HG03575 (cell line): ENCODE measurements around the gene AIF1L.
"Not testable (repeated sequence)": the region's sequence is repeated elsewhere in the genome, so short reads cannot be mapped to it uniquely, and the experiment has no call there.

Experiments
- ATAC-seq: cut with Tn5 transposase; IDR thresholded peaks from one replicate; pipeline ENCODE4 v1.9.1; 2021; ENCODE audit not compliant: unreplicated experiment, insufficient number of reproducible peaks, low FRiP score; ENCODE audit errors: extremely low read depth

The AIF1L gene

DNA sequence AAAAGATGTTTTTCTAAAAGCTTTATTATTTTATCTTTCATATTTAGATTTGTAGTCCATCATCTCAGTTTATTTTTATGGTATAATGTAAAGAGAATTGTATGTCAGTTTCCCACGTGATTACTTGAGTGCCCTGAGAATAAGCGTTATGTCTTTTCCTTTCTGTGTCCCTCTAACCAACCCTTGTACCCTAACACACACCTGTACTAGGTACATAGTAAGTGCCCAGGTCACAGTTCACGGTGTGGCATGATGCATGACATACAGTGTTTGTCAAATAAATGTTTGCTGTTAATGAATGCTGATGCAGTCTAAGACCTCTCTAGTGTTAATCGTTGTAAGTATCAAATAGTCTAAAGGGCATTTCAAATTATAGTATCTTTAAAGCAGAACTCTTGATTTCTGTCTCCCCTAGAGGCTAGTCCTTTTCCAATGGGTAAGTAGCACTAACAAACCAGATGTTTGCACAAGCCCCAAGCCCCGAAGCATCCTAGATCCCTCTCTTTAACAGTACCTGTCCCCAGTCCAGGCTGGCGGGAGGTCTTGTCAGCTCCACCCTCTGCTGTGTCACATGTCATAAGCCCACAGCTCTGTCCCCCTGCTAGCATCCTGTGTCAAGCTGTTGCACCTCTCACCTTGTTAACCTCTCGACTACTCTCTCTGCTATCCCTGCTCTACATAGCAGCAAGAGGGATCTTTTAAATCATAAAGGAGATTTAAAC lies 52.8 kb downstream of the AIF1L start:
- no peak for ATAC-seq

DNA sequence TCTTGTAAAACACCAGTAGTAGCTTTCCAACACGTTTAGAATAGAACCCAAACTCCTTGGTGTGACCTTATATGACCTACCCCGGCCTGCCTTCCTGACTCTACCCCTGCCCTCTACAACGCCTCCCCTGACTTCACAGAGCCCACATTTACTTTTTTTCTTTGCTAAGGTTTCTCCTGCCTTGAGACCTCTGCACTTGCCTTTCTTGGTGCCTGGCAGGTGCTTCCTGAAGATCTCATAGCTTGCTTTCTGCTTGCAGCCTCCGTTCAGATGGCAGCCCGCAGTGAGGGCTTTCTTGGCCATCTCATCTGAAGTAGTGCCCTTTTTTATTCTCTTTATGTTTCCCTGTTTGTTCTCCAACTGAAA lies 53.3 kb downstream of the AIF1L start:
- no peak for ATAC-seq

DNA sequence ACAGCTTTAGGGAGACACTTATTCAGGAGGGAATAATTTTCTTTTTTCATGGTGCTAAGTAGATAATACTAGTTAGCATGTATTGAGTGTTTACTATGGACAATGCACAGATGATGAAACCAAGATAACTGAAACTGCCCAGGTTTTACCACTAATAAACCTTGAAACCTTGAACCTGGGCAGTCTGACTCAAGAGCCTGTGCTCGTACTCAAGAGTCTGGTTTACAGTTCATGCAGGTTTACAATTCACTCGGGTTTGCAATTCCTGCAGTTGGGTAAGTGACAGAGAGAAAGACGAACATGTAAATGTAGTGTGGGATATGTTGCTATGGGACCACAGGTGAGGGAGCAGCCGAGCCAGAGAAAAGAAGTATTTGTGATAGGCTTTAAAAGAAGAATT lies 57.3 kb downstream of the AIF1L start:
- no peak for ATAC-seq

DNA sequence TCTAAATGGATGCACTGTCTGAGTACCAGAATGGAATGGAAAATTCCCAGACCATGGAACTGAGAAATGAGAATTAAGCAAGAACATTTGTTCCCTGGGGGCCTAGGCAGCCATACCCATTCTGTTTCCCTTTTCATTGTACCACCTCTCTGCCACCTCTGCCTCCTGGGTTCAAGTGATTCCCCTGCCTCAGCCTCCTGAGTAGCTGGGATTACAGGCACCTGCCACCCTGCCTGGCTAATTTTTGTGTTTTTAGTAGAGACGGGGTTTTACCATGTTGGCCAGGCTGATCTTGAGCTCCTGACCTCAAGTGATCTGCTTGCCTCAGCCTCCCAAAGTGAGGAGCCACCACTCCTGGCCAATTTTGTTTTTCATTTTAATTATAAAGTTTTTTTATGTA lies 62.3 kb downstream of the AIF1L start:
- not testable (repeated sequence) for ATAC-seq

DNA sequence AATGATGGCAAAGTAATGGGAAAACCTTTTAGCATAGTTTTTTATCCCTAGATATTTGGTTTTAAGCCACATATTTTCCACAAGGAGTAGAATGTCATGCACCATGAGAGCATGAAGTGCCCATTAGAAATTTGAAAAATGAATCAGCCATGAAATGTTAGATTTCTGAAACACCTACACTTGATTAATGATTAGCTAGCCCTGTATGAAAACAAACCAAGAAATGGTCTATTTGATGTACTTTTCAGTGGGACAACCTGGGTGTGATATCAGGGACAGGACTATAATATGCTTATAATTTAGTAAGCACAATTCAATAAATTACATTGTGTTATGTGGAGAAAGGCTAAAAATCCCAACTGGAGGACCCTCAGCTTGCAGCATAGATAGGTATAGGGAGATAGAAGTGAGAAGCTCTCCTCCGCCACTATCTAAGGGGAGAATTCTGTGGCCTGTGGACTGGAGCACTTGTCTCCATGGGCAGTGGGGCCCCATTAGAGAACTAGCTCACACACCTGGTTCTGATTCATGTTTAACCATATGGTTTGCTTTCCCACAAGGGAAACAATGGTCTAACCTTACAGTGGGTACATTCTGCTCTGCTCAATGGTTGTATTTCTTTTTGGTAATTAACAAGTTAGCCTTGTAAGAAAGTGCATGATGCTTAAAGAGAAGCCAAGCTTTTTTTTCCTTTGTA lies 64.2 kb downstream of the AIF1L start:
- ATAC-seq: no peak

DNA sequence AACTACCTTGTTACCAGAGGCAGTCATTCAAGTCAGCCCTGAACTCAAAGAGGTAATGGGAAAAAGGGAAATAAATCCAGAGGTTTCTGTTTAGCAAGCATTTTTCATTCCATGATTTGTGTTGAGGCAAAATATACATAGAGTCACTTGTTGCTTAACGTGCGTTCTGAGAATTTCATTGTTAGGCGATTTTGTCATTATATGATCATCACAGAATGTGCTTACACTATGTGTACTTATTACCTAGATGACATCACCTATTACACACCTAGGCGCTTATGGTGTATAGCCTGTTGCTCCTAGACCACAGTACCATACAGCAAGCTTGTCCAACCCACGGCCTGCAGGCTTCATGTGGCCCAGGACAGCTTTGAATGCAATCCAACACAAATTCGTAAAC lies 65.3 kb downstream of the AIF1L start:
- no peak for ATAC-seq

DNA sequence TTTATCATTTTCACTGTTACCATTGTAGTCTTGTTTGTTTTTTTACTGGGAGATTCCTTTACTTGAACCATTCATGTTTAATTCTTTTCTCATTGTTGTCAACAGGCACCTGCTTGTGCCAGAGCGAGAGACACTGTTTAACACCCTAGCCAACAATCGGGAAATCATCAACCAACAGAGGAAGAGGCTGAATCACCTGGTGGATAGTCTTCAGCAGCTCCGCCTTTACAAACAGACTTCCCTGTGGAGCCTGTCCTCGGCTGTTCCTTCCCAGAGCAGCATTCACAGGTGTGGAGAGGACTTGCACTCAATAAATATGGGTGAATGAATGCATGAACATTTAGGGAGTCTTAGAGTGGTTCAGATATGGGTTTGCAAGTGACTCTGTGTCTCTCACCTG lies 66.6 kb downstream of the AIF1L start:
- no peak for ATAC-seq

DNA sequence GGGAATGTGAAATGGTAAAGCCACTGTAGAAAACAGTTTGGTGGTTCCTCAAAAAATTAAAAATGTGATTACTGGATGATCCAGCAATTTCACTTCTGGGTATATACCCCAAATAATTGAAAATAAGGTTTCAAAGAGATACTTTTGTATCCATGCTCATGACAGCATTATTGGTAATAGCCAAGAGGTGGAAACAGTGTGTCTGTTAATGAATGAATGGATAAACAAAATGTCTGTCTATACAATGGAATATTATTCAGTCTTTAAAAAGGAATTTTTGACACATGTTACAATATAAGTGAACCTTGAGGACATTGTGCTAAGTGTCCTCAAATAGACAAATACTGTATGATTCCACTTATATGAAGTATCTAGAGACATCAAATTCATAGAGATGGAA lies 69.2 kb downstream of the AIF1L start:
- no peak for ATAC-seq

DNA sequence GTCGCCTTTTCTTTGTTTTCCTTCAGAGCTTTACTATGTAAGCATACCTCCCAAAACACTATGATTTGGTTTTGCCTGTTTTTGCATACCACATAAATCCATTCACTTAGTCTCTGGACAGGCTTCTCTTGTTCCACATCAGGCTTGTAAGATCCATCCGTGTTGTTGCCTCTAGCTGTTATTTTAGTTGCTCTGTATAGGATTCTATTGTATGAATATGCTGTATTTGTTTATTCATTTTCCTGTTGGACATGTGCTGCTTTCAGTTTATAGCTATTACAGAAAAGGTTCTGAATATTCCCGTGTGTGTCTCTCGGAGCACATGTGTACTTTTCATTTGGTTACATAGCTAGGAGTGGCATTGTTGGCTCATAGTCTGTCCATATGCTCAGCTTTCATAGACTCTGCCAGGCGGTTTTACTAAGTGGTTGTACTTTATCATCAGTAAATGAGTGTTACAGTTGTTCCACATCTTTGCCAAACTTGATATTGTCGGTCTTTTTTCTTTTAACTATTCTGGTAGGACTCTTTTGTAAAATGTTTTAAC lies 70.9 kb downstream of the AIF1L start:
- no peak for ATAC-seq

DNA sequence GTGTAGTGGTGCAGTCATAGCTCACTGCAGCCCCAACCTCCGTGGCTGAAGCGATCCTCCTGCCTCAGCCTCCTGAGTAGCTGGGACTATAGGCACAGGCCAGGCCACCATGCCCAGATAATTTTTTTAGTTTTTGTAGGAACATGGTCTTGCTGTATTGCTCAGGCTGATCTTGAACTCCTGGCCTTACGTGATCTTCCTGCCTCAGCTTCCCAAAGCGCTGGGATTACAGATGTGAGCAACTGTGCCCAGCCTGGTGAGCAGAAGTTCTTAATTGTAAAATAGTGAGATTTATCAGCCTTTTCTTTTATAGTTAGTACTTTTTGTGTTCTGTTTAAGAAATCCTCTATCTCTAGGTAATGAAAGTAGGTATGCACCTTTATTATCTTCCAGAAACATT lies 71.6 kb downstream of the AIF1L start:
- ATAC-seq: no peak

DNA sequence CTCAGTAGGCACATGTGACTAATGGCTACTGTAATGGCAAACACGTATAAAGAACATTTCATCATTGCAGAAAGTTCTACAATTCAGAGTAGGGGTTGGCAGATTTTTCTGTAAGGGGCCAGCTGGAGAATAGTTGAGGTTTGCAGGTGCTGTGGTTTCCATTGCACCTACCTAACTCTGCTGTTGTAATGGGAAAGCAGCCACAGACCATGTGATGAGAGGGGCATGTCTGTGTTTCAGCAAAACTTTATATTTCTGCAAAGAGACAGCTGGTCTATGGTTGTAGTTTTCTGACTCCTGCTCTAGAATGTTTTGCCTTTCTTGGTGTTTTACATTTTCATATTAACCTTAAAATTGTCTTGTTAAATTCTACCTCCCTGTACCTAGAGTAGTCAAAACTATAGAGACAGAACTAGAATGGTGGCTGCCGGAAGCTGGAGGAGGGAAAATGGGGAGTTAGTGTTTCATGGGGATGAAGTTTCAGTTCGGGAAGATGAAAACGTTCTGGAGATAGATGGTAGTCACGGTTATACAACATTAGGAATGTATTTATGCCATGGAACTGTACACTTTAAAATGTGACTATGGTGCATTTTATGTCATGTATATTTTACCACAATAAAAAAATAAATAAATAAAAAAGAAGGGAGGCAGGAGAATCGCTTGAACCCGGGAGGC lies 73.4 kb downstream of the AIF1L start:
- no peak for ATAC-seq
